NCI-H2227 (cell line): ENCODE results near the gene RPTOR.
"Not testable (repeated sequence)": the region's sequence is repeated elsewhere in the genome, so short reads cannot be mapped to it uniquely, and the experiment has no call there.

ENCODE experiments used
- DNase-seq: peaks from one replicate; lab custom pipeline; 2025; ENCODE audit not compliant: unreplicated experiment; lab: John Stamatoyannopoulos, UW

The RPTOR gene

DNA sequence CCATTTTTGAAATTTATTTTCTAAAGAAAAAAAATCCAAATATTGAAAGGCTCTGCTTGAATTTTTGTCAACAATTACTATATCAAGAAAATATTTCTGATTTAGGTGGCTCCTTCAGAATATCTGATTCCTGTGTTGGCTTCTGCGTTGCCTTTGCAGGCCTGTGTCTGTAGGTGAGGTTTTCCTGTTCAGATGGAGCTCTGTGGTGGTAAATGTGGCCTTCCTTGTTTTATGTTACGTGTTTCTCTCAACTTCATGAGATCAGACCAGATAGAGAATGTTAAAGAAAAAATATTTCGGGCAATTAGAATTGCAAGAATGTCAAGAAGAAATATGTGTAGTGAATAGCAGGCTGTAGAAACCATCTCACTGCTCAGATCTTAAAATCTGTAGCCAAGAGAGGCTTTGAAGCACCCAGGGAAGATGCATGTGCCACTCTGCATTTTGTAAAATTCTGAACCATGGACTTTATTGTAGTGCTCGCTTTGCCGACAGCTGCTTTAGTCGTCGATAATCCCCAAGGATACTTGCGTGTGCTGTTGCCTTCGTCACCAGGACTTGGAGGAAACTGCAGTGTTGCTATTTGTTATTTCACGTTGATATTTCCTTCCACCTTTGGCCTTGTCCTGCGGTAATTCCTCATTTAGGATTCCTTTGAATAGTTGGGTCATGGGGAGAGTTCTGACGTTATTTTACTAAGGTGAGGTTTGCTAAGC is 69.9 kb downstream of the RPTOR start:
- DNase-seq = no peak

DNA sequence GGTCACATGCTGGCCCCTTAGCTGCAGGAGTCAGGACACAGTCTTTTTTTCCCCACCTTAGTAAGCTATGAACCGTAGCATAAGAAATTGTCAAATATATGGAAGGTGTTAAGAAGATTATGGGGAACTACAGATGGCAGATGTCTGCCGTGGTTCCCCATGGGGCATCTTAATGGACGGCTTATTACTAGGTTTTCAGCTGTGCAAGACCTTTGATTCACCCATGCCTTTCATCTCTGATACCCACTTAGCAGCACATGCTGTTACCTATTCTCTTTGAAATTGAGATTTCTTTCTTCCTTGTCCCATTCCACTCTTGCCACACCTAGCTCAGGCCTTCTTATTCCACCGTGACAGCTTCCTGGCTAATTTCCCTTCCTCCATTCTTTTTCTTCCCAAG is 70.7 kb downstream of the RPTOR start:
- DNase-seq = peak; percentile 65

DNA sequence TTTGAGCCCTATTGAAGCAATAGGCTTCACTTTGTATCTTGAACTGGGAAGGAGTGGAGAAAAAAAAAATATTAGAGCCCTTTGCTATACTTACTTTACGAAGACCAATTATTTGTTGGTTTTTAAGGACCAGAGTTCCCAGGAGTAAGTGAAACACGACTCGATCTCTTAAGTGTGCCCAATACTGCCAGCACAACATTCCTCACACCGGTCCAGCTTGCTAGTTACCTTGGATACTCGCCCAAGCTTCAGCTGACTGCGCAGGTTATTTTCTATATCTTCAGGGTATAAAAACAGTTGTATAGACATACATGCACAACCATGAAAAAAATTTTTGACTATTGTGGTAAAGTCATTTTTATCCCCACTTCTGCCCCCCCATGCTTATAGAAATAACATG is 72.1 kb downstream of the RPTOR start:
- DNase-seq = no peak

DNA sequence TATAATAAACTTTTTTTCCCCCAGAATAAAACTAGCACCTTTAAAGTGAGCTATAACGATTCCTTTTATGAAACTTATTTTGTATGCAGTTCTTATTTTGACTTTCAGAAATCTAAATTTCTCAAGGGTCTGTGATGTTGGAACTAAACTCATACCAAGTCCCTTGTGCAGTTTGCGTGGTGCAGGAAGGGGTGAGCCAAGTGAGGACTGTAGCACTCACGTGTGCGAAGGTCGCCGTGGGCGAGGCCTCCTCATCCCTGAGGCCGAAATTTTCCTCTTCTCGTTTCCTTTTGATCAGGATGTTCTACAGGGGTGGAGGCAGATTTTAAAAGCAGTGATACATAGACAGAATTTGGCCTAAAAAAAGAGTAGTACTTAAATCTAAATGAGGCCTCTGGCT is 73.7 kb downstream of the RPTOR start:
- DNase-seq = no peak

DNA sequence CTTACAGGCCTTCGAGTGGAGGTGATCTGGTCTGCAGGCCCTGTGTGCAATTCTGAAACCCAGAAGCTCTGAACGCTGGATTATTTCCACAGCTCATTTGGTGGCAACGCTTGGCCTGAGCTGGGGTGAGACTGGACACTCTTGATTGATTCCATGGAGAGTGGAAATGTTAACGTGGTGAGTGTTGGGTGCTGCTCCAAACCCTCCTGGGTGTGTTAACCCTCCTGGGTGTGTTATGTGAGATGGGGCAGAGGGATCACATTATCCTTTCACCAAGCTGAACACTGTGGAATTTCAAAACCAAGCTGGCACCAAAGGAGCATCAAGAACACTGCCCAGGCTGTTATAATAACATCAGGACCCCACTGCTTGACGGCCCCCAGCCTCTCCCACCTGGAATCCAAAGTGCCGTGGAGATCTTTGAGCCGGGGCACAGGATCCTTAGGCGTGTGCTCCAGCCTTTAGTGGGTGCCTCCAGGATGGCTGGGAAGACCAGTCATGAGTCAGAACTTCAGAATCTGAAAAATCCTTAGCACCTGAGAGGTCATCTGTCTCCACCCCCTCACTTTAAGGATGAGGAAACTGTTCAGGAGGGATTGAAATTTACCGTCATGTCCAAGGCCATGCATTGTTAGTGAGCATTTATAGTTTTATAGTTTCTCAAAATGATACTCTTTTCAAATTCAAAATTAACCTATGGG is 75.0 kb downstream of the RPTOR start:
- no peak for DNase-seq

DNA sequence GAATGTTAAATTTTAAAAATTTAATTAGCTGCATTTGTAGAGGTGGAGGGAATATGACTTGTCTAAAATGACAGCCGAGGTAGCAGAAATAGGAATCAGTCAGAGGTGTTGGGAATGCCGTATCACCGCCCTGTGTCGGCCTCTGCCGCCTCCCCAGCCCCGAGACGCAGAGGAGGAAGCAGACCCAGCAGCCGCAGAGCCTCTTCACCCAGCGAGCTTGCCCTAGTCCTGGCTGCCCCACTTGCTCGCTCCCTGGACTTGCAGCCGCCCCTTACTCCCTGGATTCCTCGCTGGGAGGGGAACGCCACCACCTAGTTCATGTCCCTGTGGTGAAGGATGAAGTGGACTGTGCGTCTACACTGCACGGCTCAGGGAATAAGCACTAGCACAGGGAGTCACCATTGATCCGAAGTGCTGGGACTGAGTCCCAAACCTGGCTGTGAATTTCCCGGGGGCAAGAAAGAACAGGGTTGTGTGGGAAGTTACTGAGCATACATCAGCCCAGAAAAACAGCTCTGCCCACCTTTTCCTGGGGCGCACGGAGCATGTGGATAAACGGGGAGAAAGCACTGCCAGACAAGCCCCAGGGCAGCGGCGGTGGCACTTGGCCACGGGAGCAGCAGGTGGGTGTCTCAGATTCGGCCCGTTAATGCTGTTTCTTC is 76.8 kb downstream of the RPTOR start:
- no peak for DNase-seq

DNA sequence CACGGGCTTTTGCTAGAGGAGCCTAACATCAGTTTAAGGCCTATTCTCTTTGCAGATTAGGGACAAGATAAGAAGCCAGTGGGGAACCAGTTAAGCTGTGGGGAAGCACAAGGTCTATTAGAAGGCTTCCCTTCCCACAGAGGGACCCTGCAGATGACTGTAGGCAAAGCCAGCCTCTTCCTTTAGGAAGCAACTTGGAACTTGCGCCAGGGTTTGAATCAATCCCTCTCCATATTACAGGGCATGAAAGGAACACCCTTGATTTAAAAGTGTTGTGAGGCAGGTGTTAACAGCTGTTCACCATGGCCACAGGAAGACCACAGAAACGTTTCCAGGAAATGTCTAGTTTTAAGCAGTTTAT is 77.3 kb downstream of the RPTOR start:
- DNase-seq = no peak

DNA sequence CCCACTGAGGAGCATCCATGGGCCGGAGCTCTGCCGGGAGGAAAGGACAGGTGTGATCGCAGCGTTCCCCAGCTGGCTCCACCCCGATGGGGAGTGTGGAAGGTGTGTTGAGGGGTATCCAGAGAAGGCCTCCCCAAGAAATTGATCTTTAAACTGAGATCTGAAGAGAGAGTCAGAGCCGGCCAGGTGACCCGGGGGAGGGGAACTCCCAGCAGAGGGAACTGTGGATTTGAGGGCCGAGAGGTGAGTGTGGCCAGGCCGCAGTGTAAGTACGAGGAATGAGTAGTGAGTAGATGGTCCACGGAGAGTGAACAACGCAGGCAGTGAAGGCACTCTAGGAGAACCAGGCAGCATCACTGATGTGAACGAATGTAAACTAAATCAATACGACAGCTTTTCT is 80.2 kb downstream of the RPTOR start:
- no peak for DNase-seq

DNA sequence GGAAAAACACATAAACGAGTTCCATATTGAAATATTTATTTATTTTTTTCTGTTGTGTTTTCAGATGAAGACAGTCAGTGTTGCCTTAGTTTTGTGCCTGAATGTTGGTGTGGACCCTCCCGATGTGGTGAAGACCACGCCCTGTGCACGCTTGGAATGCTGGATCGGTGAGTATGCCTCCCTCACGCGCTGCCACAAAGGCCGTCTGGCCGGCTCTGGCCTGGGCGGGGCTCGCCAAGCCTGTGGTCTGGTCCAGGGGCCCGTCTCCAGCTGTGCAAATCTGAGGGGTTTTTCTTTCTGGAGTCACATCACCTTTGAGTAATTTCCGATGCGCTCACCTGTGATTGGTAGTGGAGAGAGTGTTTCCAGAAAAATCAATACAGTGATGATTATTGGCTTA is 81.0 kb downstream of the RPTOR start:
- no peak for DNase-seq

DNA sequence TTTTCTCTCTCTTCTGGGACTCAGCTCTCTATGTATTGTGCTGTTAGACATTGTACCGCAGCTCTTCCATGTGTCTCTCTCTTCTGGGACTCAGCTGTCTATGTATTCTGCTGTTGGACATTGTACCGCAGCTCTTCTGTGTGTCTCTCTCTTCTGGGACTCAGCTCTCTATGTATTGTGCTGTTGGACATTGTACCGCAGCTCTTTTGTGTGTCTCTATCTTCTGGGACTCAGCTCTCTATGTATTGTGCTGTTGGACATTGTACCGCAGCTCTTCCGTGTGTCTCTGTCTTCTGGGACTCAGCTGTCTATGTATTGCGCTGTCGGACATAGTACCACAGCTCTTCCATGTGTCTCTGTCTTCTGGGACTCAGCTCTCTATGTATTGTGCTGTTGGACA is 84.2 kb downstream of the RPTOR start:
- DNase-seq = not testable (repeated sequence)

DNA sequence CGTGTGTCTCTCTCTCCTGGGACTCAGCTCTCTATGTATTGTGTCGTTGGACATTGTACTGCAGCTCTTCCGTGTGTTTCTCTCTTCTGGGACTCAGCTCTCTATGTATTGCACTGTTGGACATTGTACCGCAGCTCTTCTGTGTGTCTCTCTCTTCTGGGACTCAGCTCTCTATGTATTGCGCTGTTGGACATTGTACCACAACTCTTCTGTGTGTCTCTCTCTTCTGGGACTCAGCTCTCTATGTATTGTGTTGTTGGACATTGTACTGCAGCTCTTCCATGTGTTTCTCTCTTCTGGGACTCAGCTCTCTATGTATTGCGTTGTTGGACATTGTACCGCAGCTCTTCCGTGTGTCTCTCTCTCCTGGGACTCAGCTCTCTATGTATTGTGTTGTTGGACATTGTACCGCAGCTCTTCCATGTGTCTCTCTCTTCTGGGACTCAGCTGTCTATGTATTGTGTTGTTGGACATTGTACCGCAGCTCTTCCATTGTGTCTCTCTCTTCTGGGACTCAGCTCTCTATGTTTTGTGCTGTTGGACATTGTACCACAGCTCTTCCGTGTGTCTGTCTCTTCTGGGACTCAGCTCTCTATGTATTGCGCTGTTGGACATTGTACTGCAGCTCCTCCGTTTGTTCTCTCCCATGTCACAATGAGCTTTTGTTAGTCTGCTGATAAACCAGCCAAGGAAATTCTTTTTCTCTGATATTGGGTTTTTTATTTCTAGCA is 84.8 kb downstream of the RPTOR start:
- no peak for DNase-seq

DNA sequence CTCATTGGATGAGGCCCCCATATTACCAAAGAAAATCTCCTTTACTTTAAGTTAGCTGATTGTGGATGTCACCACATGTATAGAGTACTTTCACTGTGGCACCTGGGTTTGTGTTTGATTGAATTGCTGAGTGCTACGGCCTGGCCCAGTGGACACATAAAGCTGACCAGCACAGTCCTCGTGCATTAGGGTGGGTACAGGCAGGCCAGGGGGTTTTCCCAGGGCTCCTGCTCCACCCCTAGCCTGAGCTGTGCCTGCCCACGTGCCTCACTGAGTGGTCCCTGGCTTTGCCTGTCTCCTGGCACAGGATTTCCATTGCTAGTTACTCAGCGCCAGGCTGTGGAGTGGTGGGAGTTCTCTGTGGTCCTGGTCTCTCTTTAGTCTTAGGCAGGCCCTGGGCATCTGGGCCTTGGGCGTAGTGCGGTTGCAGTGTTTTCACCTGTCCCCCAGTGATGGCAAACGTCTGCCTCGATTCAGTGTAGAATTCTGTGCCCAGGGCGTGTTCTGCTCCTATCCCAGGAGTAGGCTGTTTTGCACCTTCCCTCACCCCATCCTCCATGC is 86.0 kb downstream of the RPTOR start:
- no peak for DNase-seq

DNA sequence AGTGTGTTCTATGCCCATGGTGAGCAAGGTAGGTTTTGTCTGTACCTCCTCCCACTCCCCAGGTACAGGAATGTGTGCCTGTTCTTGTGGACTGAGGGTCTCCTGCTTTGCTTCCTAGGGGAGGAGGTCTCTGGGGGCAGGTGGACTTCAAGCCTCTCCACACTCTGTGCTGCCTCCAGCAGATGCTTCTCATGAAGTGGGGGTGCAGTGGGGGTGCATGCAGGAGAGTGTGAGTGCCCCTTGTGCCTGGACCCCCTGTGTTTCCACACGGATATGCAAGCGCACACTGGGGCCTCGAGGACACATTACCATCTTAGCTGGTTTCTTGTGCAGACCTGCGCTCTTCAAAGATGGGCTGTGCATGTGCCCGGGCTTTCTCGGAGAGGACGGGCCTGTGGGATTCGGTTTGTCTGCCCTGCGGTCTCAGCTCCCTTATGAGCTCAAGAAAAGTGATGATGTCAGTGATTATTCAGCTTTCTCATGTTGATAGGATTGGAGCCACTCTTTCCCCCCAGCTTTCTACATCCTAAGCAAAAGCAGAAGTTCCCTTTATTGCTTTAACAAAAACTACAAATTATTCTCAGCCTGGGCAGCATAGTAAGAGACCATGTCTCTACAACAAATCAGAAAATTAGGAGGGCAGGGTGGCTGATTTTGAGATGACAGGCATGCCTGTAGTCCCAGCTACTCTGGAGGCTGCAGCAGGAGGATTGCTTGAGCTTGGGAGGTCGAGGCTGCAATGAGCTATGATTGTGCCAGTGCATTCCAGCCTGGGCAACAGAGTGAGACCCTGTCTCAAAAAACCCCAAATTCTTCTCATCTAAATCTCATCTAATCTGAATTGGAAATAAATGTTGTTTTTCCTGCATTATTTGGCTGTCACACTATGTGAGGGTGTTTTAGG is 86.8 kb downstream of the RPTOR start:
- DNase-seq = no peak

DNA sequence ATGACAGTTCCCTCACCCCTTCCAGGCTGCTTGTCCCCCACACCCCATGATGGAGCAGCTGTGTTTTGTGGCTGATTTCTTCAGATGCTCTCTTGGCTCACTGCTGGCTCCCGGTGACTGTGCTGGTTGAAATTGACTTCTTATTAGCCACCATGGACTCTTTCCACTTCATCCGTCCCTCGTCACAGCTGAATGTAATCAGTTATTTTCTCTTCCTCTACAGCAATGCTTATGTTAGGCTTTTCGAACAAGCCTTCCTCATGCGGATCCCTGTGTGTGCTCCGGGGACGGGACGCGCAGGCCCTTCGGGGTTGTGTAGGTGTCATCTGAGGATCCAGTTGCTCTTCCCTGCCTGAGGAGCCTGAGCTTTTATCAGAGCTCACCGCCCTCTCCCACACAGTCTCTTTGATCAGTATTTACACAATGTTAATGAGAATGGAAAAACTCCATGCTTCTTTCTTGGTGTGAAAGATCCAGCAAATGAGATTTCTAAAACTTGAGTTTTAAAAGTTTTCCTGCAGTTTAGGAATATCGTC is 87.5 kb downstream of the RPTOR start:
- DNase-seq = no peak

DNA sequence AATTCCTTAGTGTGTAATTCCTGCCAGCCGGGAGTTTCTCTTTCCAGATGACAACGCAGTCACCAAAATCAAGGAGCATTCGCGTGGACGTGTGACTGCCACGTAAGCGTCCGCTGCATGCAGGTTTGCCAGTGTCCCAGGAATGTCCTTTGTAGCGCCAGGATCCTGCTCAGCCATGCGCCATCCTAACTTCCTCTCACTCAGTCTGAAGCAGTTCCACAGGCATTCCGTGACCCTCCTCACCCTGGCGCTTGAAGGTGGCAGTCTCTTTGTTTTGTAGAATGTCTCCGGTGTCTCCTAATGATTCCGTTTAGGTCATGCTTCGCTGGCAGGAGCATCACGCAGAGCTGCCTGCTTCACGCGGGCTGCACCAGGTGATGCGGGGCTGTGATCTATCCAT is 88.6 kb downstream of the RPTOR start:
- DNase-seq = no peak

DNA sequence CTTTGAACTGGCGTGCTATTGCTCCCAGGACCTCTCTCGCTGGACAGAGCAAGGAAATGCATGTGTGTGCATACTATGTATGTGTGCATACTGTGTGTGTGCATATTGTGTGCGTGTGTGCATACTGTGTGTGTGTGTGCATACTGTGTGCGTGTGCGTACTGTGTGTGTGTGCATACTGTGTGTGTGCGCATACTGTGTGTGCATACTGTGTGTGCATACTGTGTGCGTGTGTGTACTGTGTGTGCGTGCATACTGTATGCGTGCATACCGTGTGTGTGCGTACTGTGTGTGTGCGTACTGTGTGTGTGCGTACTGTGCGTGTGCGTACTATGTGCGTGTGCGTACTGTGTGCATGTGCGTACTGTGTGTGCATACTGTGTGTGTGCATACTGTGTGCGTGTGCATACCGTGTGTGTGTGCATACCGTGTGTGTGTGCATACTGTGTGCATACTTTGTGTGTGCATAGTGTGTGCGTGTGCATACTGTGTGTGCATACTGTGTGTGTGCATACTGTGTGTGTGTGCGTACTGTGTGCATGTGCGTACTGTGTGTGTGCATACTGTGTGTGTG is 89.4 kb downstream of the RPTOR start:
- DNase-seq = no peak

DNA sequence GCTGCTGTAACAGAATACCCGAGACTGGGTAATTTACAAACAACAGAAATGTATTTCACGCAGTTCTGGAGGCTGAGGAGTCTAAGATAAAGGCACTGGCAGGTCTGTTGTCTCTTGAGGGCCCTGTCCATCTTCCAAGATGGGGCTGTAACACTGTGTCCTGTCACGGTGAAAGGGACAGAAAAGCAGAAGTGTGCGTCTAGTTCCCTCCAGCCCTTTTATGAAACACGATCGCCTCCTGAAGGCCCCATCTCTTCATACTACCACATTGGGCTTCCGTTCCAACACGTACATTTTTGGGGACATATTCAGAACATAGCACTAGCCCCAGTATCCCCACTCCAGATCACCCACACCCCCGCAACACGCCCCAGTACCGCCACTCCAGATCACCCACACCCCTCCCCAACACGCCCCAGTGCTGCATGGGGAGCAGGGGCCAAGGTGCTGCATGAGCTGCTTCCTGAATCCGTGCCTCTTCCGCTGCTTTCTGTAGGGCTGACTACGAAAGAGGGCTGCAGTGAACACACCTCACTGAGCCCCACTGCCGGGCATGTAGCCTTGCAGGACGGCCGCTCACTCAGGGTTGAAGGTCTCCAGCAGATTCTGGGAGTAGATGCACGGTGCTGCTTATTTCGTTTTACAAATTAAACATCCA is 91.9 kb downstream of the RPTOR start:
- DNase-seq = no peak

DNA sequence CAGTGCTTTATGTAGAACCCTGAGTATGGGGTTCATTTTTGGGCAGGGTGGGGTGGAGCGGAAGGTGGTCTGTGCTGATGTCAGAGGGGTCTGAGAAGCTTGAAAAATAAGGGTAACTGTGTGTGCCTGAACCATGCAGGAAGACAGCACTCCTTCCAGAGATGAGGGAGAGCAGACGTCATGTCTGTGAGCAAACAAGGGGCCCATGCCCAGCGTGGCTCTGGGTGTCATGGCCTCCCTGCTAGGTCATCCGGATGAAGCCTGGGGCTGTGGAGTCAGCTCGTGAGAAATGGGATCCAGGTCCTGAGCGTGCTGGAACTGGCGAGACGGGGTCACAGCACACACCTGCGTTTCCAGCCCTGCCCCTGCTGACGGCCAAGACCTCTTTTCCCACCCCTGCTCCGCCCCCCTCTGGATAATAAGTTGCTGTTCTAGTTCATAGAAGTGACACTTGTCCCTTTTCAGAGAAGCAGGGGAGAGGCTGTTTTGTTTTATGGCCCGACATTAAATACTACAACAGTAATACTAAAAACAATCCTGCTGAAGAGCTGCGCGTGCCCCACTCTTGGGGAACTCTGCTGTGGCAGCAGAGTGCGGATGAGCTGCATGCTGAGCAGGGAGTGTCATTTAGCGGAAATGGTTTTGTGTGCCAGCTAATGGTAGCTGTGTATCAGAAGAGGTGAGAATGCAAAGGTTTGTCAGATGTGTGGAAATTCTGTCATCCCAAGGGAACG is 92.6 kb downstream of the RPTOR start:
- peak; percentile 50 for DNase-seq

DNA sequence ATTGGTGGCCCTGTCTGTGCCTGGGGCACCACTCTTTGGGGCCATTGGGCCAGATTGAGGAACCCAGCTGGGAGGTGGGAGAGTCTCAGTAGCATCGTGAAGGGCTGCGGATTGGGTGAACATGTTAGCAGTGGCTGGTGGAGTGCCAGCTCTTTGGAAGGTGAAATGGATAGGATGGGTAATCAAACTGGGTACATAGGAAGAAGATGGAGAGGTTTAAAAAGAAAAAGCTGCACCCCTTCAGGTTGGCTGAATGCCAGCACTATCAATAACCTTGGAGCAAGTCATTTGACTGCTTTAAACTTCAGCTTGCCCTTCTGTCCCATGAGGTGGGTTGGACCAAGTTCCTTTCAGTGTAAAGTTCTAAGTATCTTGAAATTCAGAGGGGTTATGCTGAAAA is 95.0 kb downstream of the RPTOR start:
- DNase-seq = no peak
